C4-2B (cell line): ENCODE measurements around the gene THBS2.
"Not testable (repeated sequence)": the region's sequence is repeated elsewhere in the genome, so short reads cannot be mapped to it uniquely, and the experiment has no call there.

Experiments used
- H3K27ac ChIP-seq: fragments of 450-650 bp; 2 replicates; pipeline ENCODE4 v1.5.1; 2017
- ZFX ChIP-seq: fragments of 450-650 bp; IDR thresholded peaks from 2 replicates; pipeline ENCODE4 v1.6.1; 2017
- TF ChIP-seq, protein P1 (sequence below): fragments of 450-650 bp; conservative IDR thresholded peaks from 2 replicates; pipeline ENCODE4 v1.5.1; 2017; ENCODE audit warnings: mild to moderate bottlenecking

Gene THBS2

DNA sequence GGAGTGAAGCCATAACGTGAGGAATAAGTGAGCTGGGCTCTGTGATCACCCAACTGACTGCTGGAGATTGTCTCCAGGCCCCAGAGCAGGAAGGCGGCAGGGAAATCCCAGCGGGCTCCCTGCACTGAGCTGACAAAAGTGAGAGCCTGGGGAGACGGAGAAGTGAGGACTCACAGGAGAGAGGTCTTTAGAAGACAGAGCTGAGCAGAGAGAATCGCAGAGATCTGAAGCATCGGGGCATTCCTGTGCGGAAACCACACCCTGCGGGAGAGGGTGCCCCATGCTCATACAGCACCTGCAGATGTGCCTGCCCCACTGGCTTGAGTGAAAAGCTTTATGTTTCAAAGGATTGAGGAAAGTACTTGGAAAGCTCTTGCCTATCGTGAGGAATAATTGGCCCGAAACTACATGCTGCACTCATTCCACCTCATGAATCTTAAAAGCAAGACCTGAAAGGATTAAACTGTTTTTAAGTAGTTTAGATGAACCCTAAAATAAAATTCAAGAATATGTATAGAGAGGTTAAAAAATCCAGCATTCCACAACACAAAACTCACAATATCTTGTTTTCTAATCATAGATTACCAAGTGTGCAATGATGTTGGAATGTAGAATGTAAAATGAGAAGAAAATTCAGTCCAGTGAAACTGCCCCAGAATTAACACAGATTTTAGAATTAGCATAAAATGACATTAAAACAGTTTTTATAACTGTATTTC, 17.7 kb upstream of the THBS2 start:
- no peak for TF ChIP-seq ZFX
- TF ChIP-seq, protein P1, sequence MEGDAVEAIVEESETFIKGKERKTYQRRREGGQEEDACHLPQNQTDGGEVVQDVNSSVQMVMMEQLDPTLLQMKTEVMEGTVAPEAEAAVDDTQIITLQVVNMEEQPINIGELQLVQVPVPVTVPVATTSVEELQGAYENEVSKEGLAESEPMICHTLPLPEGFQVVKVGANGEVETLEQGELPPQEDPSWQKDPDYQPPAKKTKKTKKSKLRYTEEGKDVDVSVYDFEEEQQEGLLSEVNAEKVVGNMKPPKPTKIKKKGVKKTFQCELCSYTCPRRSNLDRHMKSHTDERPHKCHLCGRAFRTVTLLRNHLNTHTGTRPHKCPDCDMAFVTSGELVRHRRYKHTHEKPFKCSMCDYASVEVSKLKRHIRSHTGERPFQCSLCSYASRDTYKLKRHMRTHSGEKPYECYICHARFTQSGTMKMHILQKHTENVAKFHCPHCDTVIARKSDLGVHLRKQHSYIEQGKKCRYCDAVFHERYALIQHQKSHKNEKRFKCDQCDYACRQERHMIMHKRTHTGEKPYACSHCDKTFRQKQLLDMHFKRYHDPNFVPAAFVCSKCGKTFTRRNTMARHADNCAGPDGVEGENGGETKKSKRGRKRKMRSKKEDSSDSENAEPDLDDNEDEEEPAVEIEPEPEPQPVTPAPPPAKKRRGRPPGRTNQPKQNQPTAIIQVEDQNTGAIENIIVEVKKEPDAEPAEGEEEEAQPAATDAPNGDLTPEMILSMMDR: no peak
- H3K27ac ChIP-seq: no peak overlapping the region

DNA sequence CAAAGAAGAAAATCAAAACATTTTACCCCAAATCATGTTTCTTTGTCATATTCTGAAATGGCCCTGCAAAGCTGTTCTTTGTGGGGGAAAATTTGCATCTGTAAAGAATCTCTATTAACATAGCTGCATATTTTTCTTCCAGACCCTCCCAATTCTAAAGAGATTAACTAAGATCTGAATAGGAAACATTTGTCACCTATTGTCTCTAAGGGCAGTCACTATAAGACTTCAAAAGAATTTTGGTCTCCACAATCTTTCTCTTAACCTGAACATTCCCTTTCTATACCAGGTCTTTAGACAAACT, 16.4 kb upstream of the THBS2 start:
- H3K27ac ChIP-seq: not testable (repeated sequence)

DNA sequence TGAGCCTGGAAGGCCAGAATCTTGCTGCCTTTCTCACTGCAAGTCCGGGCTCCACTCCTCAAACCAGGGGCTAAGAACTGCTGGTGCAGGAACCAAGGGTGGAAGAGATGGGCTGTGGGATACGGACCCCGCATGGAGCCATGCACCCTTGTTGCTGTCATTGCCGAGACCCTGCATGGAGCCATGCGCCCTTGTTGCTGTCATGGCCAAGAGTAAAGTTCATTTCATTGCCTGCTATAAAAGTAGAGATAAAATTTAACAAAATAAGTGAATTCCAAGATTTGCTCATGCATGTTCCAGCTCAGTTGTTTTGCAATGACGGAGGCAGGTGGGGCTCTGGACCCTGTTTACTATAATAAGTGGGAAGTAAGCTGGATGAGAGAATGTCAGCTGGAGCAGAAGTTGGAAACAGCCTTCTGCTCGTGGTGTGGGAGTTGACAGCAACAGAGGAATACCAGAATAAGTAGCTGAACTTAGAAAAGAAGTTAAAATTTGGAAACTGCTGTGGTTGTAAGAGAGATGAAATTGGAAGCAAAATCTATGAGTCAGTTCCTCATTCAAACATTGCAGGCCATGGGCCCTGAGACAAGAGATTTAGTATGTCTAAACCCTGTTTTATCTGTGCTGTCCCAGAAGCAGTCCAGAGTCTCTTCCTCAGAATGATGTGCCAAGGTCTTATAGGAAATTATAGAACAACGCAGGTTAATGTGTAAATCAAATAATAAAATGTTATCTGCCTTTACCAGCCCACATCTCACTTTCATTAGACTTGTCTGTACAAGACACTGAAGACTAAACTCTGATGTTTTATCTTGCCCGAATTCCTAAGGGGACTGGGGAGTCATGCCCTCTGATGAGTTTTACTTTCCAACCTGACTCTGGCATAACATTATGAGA, 15.8 kb upstream of the THBS2 start:
- H3K27ac ChIP-seq: no peak overlapping the region
- TF ChIP-seq, protein P1: no peak
- TF ChIP-seq ZFX: no peak

DNA sequence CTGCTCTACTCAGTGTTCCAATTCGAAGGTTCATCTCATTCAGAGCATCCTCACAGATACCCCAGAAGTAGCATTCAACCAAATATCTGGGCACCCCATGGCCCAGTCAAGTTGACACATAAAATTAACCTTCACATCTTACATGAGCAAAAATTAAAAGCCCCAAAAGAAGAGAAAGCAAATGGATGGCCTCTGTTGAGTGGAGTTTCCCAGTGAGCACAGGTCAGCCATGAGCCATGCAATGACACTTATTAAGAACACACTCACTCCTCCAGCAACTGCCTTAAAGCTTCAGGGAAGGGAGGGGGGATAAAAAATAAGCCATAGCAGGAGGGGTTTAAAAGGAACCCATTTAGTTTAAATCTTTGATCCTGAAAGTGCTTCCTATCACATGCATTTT, 14.6 kb upstream of the THBS2 start:
- no peak overlapping the region for H3K27ac ChIP-seq

DNA sequence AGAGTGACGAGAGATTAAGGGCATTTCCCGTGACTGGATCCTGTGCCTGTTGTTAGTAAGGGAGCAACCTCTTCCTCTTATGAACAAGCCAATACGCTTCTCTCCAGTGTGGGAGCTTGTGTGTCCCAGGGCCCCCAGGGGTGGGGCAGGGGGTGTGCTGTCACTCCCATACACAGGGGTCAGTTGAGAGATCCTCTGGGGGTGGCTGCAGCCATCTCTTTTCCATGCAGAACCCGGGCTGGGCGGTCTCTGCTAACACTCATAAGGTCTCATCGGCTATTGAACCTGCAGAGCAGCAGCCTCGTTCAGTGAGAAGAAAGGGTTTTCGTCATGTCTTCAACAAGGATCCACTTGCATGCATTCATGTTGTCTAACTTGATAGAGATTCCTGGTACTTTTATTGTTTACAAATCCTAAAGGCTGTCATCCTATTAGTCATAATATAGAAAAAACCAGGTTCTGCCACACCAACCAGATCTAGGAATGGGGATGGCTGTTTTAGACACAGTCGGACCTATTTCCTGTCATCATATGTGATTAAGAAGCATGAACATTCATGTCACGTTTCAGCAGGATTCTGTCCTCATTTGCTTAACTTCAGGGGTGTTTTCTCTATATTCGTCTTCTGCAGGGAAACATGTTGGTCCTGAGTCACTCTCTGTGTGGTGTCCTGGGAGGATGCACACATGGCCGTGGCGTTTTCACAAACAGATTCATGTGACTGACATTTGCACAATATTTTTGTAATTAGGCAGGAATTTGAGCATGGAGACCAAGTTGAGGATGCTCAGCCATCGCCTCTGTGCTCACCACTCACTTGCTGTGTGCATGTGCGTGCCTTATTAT, 13.3 kb upstream of the THBS2 start:
- H3K27ac ChIP-seq: no peak overlapping the region
- TF ChIP-seq, protein P1: no peak

More for the DNA sequence above, 14.6 kb upstream of the THBS2 start:
- TF ChIP-seq, protein P1: no peak
- TF ChIP-seq ZFX: no peak

DNA sequence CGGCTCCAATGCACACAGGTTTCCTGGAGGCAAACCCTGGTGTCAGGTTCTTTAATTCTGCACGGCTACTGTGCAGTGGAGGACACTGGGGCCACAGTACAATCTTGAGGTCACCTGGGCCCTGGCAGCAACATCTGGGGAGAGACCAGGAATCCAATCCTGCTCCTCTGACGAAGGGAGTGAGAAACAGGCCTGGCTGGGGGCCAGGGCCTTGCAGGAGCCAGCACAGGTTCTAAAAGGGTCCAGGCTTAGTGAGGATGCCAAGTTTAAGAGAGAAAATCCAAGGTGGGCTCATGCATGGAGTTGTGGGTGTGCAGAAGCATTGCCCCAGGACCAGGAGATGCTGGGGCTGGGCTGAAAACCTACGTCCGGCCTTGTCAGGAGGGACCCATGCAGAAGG, 12.6 kb upstream of the THBS2 start:
- TF ChIP-seq, protein P1: no peak
- TF ChIP-seq ZFX: no peak
- no peak overlapping the region for H3K27ac ChIP-seq

DNA sequence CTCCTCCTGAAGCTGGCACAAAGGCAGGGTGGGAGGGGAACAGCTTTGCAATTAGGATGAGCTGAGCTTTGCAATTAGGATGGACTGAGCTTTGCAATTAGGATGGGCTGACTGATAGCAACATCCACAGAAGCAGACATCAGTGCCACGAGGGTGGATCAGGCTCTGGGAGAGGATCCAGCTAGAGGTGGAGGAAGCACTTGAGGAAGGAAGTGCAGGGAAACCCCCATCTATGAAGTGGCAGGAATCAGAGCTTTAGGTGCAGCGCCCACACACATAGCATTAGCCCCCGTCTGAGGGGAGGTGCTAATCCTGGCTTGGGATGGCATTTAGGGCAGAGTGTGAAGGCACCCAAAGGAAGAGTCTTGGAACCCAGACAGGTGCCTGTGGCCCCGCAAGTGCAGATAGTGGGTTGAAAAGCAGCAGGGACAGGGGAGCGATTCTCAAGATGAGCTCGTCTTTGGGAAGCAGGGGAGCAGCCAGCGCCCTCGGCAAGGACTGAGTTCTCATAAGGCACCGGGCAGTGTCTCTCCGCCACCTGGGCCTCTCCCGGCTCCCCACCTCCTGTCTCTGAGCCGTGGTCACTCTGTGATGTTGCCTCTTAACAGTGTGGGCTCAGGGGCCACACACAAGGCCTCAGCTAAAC, 12.0 kb upstream of the THBS2 start:
- no peak for TF ChIP-seq ZFX
- TF ChIP-seq, protein P1: no peak
- no peak overlapping the region for H3K27ac ChIP-seq
